ENCODE data around the gene GVQW3.
A peak's percentile ranks its signal among the peaks of the same experiment; 100 is the strongest.

GVQW3 gene

GRCh38 chr11:76380977-76381719 lies at the start of gene GVQW3, which contains the start of gene THAP12:
TSS of gene GVQW3 (plus strand) at chr11:76381323. CDS start at chr11:76381829, 506 bp downstream.
TSS of gene THAP12 (minus strand) at chr11:76381132. CDS start at chr11:76380836, 296 bp downstream.
- DNase-seq, result peak; percentile 92

DNA sequence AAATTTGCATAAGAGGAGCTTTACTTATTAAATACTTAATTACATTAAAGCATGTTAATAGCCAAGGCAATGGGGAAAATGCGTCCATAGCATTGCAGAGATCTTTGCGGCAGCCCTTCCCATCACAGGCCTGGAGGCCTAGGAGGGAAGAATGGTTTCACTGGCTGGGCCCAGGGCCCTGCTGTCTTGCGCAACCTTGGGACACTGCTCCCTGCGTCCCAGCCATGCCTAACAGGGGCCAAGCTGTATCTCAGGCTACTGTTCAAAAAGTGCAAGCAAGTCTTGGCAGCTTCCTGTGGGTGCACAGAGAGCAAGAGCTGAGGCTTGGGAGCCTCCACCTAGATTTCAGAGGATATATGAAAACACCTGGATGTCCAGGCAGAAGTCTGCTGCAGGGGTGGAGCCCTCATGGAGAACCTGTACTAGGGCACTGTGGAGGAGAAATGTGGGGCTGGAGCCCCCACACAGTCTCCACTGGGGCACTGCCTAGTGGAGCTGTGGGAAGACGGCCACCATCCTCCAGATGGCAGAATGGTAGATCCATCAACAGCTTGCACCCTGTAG lies 46.2 kb upstream of the GVQW3 start:
- DNase-seq, result no peak

DNA sequence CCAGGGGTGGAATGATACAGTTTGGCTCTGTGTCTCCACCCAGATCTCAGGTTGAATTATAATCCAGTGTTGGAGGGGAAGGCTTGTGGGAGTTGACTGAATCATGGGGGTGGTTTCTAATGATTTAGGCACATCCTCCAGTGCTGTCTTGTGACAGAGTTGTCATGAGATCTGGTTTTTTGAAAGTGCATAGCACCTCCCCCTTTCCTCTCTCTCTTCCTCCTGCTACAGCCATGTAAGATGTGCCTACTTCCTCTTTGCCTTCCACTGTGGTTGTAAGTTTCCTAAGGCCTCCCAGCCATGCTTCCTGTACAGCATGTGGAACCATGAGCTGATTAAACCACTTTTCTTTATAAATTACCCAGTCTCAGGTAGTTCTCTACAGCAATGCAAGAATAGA lies 45.3 kb upstream of the GVQW3 start:
- no peak for DNase-seq

- no peak for DNase-seq
Measured at GRCh38 chr11:76336597-76336996, 44.5 kb upstream of the GVQW3 start.

DNA sequence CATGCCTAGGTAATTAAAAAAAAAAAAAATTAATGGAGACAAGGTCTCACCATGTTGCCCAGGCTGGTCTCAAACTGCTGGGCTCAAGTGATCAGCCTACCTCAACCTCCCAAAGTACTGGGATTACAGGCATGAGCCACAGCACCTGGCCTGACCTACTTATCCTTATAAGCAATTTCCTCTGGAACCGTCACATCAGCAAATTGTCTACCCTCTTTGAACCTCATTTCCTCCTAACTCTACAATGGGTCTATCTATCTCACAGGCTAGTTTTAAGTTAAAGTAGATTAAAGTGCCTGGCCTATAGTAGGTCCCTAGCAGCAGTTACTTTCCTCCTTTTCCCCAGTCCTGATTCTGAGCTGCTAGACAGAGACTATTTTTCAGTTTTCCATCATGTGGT lies 43.7 kb upstream of the GVQW3 start:
- no peak for DNase-seq

DNA sequence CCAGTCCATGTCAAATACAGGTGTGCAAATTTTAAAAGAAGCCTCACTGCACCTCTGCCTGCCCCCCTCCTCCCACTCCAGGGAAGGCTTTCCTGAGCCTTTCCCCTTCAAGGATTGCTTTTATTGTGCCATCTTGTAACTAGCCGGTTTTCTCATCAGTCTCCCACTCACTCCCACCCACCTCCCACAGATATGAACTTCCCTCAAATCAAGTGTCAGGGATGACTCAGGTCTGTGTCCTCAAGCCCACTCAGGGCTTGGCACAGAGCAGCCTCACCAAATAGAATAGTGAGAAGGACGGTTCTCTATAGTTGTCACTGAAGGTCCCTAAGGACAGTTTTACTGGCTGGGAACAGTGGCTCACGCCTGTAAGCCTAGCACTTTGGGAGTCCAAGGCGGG lies 43.2 kb upstream of the GVQW3 start:
- no peak for DNase-seq

DNA sequence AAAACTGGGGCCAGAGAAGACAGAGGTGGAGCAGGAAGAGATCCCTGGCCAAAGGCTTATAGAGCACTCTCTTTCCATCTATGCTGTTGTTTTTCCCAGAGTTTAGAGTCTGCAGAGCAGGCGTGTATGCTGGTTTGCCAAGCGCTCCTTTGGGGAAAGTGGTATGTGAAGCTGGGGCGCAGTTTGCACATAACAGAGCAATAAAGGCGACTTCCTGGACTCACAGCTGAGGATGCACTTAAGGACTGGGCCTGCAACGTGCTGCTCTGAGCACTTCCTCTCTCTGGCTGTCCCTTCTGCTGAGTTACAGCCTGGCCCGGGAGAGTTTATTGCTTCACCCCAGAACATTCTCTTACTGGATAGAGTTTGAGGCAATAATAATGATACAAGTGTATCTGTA lies 41.9 kb upstream of the GVQW3 start:
- no peak for DNase-seq

DNA sequence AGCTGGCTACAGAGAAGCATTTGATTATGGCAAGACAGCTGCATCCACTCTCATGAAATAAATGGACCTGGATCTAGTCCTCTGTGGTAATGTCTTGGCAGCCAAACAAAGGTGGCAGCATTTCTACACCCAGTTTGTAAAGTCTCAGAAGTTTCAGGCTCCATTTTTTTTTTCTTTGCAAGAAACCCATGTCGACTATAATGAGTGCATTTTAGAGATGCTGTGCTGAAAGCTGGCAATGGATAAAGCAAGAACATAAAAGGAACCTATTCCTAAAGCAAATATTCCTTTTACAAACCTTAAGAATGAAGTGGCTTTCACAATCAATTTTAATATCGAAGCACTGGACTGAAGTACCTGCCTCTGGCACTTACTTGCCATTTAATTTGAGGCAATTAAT lies 33.7 kb upstream of the GVQW3 start:
- no peak for DNase-seq

DNA sequence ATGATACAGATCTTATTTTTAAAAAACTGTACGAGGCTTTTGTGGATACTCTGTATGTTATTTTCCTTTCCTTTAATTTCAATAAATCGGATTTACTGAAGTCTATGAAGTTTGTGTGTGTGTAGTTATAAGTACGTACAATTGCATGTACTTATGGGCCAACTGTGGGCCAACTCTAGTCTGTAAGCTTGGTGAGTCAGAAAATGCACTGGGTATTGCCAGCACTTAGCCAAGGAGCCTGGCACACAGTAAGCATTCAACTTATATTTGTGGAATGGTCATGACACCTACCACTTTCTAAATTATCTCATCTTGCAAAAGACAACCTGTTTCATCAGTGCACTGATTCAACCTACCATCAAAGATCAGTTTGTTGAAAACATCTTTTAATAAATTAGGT lies 32.8 kb upstream of the GVQW3 start:
- no peak for DNase-seq

DNA sequence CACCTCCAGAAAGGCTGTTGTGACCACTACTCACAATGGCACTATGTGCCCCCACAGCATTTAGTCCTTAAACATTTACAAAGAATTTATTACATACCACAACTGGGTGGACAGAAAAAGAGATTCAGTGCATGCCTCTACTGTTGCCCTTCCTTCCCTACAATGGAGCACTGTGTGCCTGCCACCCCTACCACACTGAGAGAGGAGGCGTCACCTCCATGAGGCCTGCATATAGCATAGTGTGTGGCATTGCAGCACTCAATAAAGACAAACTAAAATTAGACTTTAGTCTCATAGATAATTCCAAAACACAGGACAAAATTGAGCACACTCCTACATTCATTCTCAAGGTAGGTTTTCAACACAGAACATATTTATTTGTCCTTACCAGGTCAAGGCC lies 26.0 kb upstream of the GVQW3 start:
- no peak for DNase-seq

- DNase-seq, result no peak
Measured at GRCh38 chr11:76361374-76361773, 19.7 kb upstream of the GVQW3 start.

DNA sequence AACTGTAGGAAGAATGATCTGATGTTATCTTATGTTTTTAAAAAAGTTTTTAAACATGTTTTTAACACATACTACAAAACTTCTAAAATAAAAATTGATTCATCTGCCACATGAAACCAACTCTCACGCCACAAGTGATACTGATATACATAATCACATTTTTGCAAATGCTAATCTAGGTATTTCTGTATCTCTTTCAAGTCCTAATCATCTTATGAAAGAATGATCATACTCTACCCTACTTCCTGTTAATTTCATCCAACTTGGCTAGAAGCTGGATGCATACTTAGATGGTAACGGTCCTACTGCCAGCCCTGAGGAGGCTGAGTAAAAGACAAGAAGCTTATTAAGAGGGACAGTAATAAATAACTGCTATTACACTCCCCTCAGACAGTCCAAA lies 19.3 kb upstream of the GVQW3 start:
- no peak for DNase-seq

DNA sequence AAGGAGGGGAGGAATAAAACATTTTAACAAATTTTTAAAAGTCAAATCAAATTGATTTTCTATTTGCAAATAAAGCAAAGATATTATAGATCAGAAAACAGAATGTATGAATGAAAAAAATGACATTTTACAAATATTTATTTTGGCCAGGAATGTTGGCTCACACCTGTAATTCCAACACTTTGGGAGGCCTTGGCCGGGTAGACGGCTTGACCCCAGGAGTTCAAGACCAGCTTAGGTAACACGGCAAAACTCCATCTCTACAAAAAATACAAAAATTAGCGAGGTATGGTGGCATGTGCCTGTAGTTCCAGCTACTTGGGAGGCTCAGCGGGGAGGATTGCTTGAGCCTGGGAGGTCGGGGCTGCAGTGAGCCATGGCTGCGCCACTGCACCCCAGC lies 18.4 kb upstream of the GVQW3 start:
- DNase-seq, result no peak

DNA sequence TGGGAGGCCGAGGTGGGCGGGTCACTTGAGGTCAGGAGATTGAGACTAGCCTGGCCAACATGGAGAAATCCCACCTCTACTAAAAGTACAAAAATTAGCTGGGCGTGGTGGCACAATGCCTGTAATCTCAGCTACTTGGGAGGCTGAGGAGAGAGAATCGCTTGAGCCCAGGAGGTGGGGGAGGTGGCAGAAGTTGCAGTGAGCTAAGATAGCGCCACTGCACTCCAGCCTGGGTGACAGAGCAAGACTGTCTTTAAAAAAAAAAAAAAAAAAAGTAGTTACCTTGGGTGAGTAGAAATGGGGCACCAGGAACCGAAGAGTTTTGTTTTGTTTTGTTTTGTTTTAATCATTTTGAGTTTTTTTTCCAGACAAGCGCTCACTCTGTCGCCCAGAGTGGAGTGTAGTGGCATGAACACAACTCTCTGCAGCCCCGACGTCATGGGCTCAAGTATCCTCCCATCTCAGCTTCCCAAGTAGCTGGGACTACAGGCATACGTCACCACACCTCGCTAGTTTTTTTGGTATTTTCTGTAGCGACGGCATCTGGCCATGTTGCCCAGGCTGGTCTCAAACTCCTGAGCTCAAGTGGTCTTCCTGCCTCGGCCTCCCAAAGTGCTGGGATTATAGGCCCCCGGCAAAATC lies 16.0 kb upstream of the GVQW3 start:
- no peak for DNase-seq

DNA sequence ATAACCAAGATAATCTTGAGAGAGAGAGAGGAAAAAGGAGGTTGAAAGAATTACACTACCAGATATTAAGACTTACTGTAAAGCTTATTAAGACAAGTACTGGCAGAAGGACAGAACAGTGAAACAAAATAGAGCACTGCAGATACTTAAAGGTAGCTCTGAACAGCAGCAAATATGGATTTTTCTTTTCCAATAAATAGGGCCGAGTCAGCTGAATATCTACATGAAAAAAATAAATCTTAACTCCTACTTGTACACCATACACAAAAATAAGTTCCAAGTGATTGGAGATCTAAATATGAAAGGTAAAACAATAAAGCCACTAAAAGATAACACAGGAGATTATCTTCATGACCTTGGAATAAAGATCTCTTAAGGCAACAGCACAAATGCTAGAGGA lies 12.6 kb upstream of the GVQW3 start:
- DNase-seq, result no peak

DNA sequence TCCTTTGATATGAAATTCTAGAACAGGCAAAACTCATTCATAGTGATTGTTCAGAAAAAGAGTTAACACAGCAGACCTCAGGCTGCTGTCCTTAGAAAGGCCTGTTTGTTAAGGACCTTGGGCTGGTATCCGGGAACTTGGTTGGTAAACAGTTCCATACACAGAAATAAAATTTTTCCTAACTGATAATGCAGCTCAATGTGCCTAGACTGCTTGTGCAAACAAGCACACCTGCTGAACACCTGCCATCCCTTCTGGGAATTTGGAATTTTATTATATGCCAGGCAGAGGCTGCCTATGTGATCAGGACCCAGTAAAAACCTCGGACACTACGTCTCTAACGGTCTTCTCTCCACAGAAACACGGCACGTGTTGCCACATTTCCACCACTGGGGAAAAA lies 11.7 kb upstream of the GVQW3 start:
- DNase-seq, result no peak

GRCh38 chr11:76371170-76371569 lies 10.0 kb upstream of the GVQW3 start:
- DNase-seq, result no peak

DNA sequence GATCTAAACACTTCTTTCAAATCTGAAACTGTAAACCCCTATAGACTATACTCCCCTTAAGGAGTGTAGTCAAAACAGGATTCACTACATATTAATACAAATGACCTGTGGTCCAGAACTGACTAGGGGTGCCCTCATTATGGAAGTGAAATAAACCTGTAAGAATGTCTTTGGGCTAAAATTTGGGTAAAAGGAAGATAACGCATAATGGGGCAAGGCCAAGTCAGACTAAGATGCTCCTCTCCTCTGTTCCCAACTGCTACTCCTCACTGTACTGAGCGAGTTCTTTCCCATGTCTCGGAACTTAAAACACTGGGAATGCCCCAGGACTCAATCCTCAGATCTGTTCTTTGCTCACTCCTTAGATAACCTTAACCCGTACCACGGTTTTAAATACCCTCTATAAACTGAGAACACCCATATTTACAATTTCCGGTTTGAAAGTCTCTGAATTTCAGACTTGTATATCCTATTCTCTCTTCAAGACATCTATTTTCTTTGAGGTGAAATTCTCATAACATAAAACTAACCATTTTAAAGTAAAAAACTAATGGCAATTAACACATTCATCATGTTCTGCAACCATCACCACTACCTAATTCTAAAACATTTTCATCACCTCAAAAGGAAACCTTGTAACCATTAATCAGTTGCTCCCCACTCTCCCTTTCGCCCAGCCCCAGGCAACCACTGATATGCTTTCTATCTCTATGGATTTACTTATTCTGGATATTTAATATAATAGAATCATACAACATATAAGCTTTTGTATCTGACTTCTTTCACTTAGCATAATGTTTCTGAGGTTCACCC lies 4.2 kb upstream of the GVQW3 start:
- no peak for DNase-seq

- DNase-seq, result no peak
Measured at GRCh38 chr11:76379807-76380158, 1.3 kb upstream of the GVQW3 start.

- no peak for DNase-seq
Measured at GRCh38 chr11:76380159-76380976, 755 bp upstream of the GVQW3 start.

- DNase-seq, result no peak
Measured at GRCh38 chr11:76382209-76382608, 1.1 kb downstream of the GVQW3 start.

- no peak for DNase-seq
Measured at GRCh38 chr11:76385903-76386302, 4.8 kb downstream of the GVQW3 start.

- DNase-seq, result no peak
Measured at GRCh38 chr11:76388408-76388807, 7.3 kb downstream of the GVQW3 start.
